BE2C (cell line): ENCODE measurements around the gene SASH1.

Source experiments
- DNase-seq: peaks from one replicate; pipeline ENCODE4 v3.0.0-alpha.2; 2020
- H3K27me3 ChIP-seq: fragments of 250-450 bp; sonication (Bioruptor Pico); 2 replicates; pipeline ENCODE4 v1.5.1; 2020; ENCODE audit warnings: mild to moderate bottlenecking
- H3K36me3 ChIP-seq: fragments of 250-450 bp; sonication (Bioruptor Pico); 2 replicates; pipeline ENCODE4 v1.5.1; 2020; ENCODE audit warnings: mild to moderate bottlenecking
- H3K4me1 ChIP-seq: fragments of 250-450 bp; sonication (Bioruptor Pico); 2 replicates; pipeline ENCODE4 v1.5.1; 2020
- H3K4me3 ChIP-seq: 2 replicates; pipeline ENCODE4 v1.5.1; 2011; ENCODE audit warnings: low read depth, low read length
- H3K9me3 ChIP-seq: fragments of 250-450 bp; sonication (Bioruptor Pico); 2 replicates; pipeline ENCODE4 v1.5.1; 2020
- TF ChIP-seq, protein P1 (sequence below): IDR thresholded peaks from 2 replicates; pipeline ENCODE4 v1.5.1; 2012; ENCODE audit warnings: mild to moderate bottlenecking, low read depth, low read length

Gene SASH1

DNA sequence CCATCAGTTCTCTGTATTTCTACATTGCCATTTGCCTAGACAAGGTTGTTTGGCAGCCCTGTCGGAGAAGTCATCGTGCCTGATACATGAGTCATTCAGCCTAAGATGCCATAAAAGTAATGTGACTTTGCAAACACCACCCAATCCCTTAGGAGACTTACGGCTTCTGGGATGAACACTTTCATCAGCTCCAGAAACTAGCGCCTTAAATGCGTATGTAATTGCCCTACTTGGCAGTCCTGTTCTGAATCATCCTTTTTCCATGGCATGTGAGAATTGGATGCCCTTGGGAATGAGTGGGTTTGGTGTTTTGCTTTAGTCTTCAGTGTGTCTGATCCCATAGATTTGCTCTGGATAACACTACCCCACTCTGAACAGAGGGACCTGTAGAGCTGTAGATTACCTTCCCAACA lies 158.5 kb downstream of the SASH1 start:
- Histone ChIP-seq H3K4me3 (no peak overlapping the region), H3K27me3 (no peaks in the 10 kb centered on the region), H3K9me3 (no peaks in the 10 kb centered on the region), H3K4me1 (no peaks in the 10 kb centered on the region), H3K36me3 (no peaks in the 10 kb centered on the region)
- no peak for DNase-seq
- TF ChIP-seq, protein P1, sequence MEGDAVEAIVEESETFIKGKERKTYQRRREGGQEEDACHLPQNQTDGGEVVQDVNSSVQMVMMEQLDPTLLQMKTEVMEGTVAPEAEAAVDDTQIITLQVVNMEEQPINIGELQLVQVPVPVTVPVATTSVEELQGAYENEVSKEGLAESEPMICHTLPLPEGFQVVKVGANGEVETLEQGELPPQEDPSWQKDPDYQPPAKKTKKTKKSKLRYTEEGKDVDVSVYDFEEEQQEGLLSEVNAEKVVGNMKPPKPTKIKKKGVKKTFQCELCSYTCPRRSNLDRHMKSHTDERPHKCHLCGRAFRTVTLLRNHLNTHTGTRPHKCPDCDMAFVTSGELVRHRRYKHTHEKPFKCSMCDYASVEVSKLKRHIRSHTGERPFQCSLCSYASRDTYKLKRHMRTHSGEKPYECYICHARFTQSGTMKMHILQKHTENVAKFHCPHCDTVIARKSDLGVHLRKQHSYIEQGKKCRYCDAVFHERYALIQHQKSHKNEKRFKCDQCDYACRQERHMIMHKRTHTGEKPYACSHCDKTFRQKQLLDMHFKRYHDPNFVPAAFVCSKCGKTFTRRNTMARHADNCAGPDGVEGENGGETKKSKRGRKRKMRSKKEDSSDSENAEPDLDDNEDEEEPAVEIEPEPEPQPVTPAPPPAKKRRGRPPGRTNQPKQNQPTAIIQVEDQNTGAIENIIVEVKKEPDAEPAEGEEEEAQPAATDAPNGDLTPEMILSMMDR = no peak

DNA sequence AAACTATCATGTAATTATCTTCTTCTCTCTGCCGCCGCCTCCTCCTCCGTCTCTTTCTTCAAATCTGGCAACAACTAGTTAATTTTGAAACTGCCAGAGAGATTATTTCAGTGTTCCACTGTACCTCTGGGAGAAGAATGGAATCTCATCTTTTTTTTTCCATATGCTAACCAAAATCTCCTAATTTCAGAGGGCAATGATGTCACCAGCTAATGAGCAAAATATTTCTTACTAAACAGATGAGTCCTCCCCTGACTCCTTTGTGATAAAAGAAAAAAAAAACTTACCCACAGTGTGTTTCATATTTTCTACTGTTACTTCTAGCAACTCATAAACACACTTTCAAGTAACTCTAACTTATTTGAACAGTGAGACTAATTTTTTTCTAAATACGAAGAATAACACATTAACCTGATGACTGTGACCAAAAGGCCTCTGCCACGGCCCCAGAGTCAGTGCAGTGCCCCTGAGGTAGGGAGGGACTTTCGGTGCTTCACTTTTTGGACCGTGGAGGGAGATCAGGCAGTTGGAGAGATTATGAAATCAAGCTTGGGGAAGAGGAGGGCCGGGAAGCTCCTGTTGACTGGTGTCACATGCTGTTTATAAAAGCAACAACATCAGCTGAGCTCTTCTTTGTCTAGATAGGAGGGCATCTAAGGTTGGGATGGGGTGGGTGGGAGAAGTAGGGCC lies 159.6 kb downstream of the SASH1 start:
- no peaks in the 10 kb centered on the region for H3K9me3 ChIP-seq
- TF ChIP-seq, protein P1 = no peak
- DNase-seq = no peak
- H3K36me3 ChIP-seq = no peaks in the 10 kb centered on the region
- no peaks in the 10 kb centered on the region for H3K4me1 ChIP-seq
- H3K27me3 ChIP-seq = no peaks in the 10 kb centered on the region
- H3K4me3 ChIP-seq = no peak overlapping the region

DNA sequence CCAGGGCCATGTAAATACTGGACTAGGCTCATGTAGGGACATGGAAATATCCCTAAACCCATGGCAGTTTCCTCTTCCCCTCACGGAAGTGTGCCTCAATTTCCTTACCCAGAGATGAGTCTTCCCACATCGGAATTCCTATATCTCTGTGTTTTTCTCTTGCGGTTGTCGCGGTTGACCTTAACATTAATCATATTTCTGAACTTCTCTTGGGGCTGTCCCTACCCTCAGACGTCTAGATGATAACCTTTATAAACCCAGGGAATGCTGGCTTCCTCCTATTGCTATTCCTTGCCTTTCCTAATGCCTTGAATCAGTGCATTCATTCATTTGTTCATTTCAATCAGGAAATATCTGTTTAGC lies 160.1 kb downstream of the SASH1 start:
- TF ChIP-seq, protein P1 = no peak
- no peak for DNase-seq
- no peak overlapping the region for H3K4me3 ChIP-seq
- no peaks in the 10 kb centered on the region for H3K27me3 ChIP-seq
- H3K9me3 ChIP-seq = no peaks in the 10 kb centered on the region
- no peaks in the 10 kb centered on the region for H3K36me3 ChIP-seq
- no peaks in the 10 kb centered on the region for H3K4me1 ChIP-seq

DNA sequence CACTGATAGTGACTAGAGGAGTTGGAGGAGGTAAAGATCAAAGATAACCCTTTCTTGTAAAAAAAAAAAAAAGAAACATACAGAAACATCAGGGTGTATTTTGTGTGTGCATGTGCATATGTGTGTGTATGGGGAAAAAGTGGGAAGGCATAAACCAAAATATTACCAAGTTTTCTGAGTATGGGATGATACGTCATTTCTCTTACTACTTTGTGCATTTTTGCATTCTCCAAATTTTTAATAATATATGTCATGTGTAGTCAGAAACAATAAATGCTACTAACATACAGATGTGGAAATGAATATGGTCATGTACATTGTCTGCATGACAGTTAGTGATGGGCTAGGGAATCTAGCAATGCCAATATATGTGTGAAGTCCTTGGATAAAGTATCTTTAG lies 161.1 kb downstream of the SASH1 start:
- TF ChIP-seq, protein P1 = no peak
- Histone ChIP-seq H3K9me3 (no peaks in the 10 kb centered on the region), H3K36me3 (no peaks in the 10 kb centered on the region), H3K27me3 (0 out of 2 replicates have a peak, but pooled peaks cover 5% of the 10 kb centered on the region), H3K4me1 (no peaks in the 10 kb centered on the region), H3K4me3 (no peak overlapping the region)
- DNase-seq = no peak

DNA sequence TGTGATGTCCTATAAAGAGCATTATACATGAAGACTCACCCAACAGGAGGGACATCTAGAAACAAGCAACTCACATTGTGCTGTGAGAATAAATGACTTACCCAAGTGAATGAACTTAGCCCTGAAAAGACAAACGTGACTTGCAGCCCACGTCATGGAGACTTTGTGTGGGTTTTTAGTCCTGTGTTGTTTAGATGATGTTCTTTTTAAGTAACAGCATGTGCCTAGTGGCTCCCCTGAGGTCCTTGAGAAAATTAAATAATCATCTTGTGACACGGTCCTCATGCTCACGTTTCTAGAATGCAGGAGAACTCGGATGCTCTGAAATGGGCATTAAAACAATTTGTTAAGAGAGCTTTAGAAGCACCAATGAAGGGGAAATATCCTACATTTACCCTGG lies 165.1 kb downstream of the SASH1 start:
- TF ChIP-seq, protein P1 = no peak
- no peak for DNase-seq
- Histone ChIP-seq H3K4me1 (no peaks in the 10 kb centered on the region), H3K36me3 (no peaks in the 10 kb centered on the region), H3K4me3 (no peak overlapping the region), H3K9me3 (no peaks in the 10 kb centered on the region), H3K27me3 (peaks cover 7% of the 10 kb centered on the region; the same call in 1 of the 2 replicates)

DNA sequence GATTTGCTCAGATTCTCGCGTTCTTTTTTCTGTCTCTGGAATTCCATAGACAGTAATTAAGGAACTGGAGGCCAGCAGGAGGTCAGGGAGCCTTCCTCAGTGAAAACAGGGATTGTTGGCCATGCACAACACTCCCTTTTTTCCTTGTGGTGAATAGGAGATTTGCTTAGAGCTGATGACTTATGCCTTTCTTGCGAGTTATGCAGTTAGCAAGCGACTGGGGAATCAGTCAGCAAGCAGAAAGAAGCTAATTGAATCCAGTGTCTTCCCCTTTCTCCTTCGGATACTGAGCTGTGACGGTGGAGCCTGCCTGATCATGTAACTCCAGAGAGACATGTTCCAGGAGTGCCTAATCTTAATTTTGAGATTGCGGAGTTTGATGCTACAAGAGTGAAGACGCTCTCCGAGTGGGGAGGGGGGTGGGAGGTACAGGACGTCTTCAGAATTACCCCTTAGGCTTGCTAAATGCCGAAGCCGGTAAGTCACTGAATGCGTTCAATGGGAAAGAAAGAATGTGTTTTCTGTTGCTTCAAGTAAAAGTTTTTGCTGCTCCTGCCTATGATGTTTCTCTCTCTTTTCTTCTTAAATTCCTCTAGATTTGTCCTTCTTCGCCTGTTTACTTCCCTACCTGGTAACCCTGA lies 165.9 kb downstream of the SASH1 start:
- H3K4me1 ChIP-seq = no peaks in the 10 kb centered on the region
- TF ChIP-seq, protein P1 = no peak
- H3K27me3 ChIP-seq = peaks cover 7% of the 10 kb centered on the region; the same call in 1 of the 2 replicates
- H3K9me3 ChIP-seq = no peaks in the 10 kb centered on the region
- H3K36me3 ChIP-seq = no peaks in the 10 kb centered on the region
- no peak for DNase-seq
- H3K4me3 ChIP-seq = no peak overlapping the region
